Transverse colon (tissue), 4 donors: ENCODE results near the gene DDRGK1. TPM values are rescaled to one million over a fixed set of nuclear protein-coding genes. Genes with fewer than 3 reads are reported as not detected.

Source experiments
- DNase-seq: peaks from one replicate; pipeline ENCODE4 v3.0.0-alpha.2; 2019
- H3K27ac ChIP-seq, 4 donors: fragments of 200-600 bp; sonication (generic); 2 replicates each; pipeline ENCODE4 v1.5.1; 2016 to 2018; ENCODE audit warnings: inconsistent platforms in 4 of 4
- H3K27me3 ChIP-seq: fragments of 200-600 bp; sonication (generic); 2 replicates; pipeline ENCODE4 v1.5.1; 2017; ENCODE audit warnings: inconsistent platforms
- H3K36me3 ChIP-seq, 4 donors: fragments of 200-600 bp; sonication (generic); 2 replicates each; pipeline ENCODE4 v1.5.1; 2017 to 2019; ENCODE audit warnings: inconsistent platforms in 4 of 4
- H3K4me1 ChIP-seq, 4 donors: fragments of 200-600 bp; sonication (generic); 2 replicates each; pipeline ENCODE4 v1.5.1; 2017 to 2020; ENCODE audit warnings: inconsistent platforms in 4 of 4
- H3K4me3 ChIP-seq, 4 donors: fragments of 200-600 bp; sonication (generic); 1 replicate in 1 of 4; 2 replicates in 3 of 4; pipeline versions ENCODE4 v1.5.1 to v1.6.1; 2017 to 2019; ENCODE audit warnings: inconsistent platforms in 4 of 4
- H3K9me3 ChIP-seq, 2 donors: fragments of 200-600 bp; sonication (generic); 2 replicates each; pipeline ENCODE4 v1.5.1; 2017 to 2019; ENCODE audit warnings: inconsistent platforms in 2 of 2
- CTCF ChIP-seq, 5 experiments: fragments of 200-600 bp in 3 of 5; fragments of 450-650 bp in 2 of 5; sonication (generic) in 3 of 5; IDR thresholded peaks; 1 replicate in 2 of 5; 2 replicates in 3 of 5; pipeline ENCODE4 v1.5.1; 2016 to 2017; ENCODE audit warnings: antibody characterized with exemption in 5 of 5, inconsistent platforms in 3 of 5, mild to moderate bottlenecking in 2 of 5, moderate library complexity in 1 of 5
- EP300 ChIP-seq: sonication (generic); formaldehyde crosslinking; IDR thresholded peaks from one replicate; pipeline ENCODE4 v1.6.1; 2017; ENCODE audit warnings: antibody characterized with exemption, low read depth
- POLR2A ChIP-seq: fragments of 450-650 bp; IDR thresholded peaks from one replicate; pipeline ENCODE4 v1.6.1; 2016; ENCODE audit warnings: antibody characterized with exemption, mild to moderate bottlenecking, moderate library complexity
- POLR2AphosphoS5 ChIP-seq, 3 donors: sonication (generic); formaldehyde crosslinking; IDR thresholded peaks; one replicate each; pipeline ENCODE4 v1.6.1; 2016; ENCODE audit warnings: antibody characterized with exemption in 3 of 3
- WGBS, 2 donors: methylation state at CpG; one replicate each; pipeline ENCODE4 v1.1.5; 2018; ENCODE audit warnings: low coverage in 1 of 2; 5-methylcytosine and 5-hydroxymethylcytosine counted together
- in situ Hi-C, 4 donors: fragments of 200-750 bp; cut with MboI; loops; one replicate each; pipeline versions ENCODE4 v1.15.0 to v1.15.1; 2017; ENCODE audit warnings: low sequenced_read_pairs in 3 of 4, low pct_ligation_motif_present in 1 of 4, low pct_unique_long_range_greater_than_20kb in 1 of 4
- intact Hi-C: fragments of 100-400 bp; cut with DNase I; formaldehyde crosslinking; loops from one replicate; pipeline ENCODE4 v1.15.1; 2023; ENCODE audit warnings: low total_unique reads
- total RNA-seq, 4 donors: library from RNA; depleted of rRNA; stranded (reverse); fragments of >200 nt; gene quantifications; one replicate each; pipeline ENCODE4 v1.1.0, GENCODE V29; 2016

The DDRGK1 gene
- total RNA-seq, 4 donors from 2014 or later, result 47.0 to 85.6 (median 80.4) TPM

GRCh38 chr20:3165473-3166337 is 38.8 kb downstream of the DDRGK1 start:
- no peak for TF ChIP-seq POLR2A
- no peak for TF ChIP-seq POLR2AphosphoS5 (IDR thresholded peaks at IDR 0.05)
- no peak for TF ChIP-seq CTCF (IDR thresholded peaks at IDR 0.05)
- TF ChIP-seq EP300, result no peak
- H3K9me3 ChIP-seq, result no peaks in the 10 kb centered on the region
- DNase-seq, result peak; percentile 59
- peak overlapping the region in 1 of 4 donors; percentile 34 for H3K27ac ChIP-seq
- WGBS, 2 donors, result 70% methylated on average over 42 of the region's 45 CpGs; no CpG with 5 or more reads in 1 of the 2 donors
- H3K36me3 ChIP-seq, result no peaks in the 10 kb centered on the region
- peaks cover 17% of the 10 kb centered on the region for H3K27me3 ChIP-seq
- in situ Hi-C loops (no loop called here), intact Hi-C loops (no loop called here)
- H3K4me3 ChIP-seq, result no peak overlapping the region
- H3K4me1 ChIP-seq, result peaks cover 0 to 17% (median 3%) of the 10 kb centered on the region in 4 donors

GRCh38 chr20:3164763-3165410 is 39.6 kb downstream of the DDRGK1 start:
- DNase-seq, result no peak

GRCh38 chr20:3164043-3164762 is 40.3 kb downstream of the DDRGK1 start:
- Histone ChIP-seq H3K9me3 (no peaks in the 10 kb centered on the region), H3K27ac (no peak overlapping the region), H3K36me3 (no peaks in the 10 kb centered on the region), H3K4me1 (peaks cover 0 to 17% (median 7%) of the 10 kb centered on the region in 4 donors), H3K4me3 (no peak overlapping the region), H3K27me3 (peaks cover 17% of the 10 kb centered on the region)
- in situ Hi-C loops (no loop called here), intact Hi-C loops (no loop called here)
- TF ChIP-seq POLR2A, result no peak
- no peak for TF ChIP-seq CTCF (IDR thresholded peaks at IDR 0.05)
- no peak for TF ChIP-seq POLR2AphosphoS5 (IDR thresholded peaks at IDR 0.05)
- no peak for TF ChIP-seq EP300
- DNase-seq, result no peak
- 95% methylated on average over 32 of the region's 32 CpGs; no CpG with 5 or more reads in 1 of the 2 donors for WGBS, 2 donors

More at GRCh38 chr20:3164763-3165410, 39.6 kb downstream of the DDRGK1 start:
- Histone ChIP-seq H3K36me3 (no peaks in the 10 kb centered on the region), H3K27ac (no peak overlapping the region), H3K4me1 (peaks cover 0 to 17% (median 6%) of the 10 kb centered on the region in 4 donors), H3K4me3 (no peak overlapping the region), H3K27me3 (peaks cover 17% of the 10 kb centered on the region), H3K9me3 (no peaks in the 10 kb centered on the region)
- in situ Hi-C loops, result no loop called here
- no peak for TF ChIP-seq POLR2A
- no peak for TF ChIP-seq POLR2AphosphoS5 (IDR thresholded peaks at IDR 0.05)
- TF ChIP-seq EP300, result no peak
- TF ChIP-seq CTCF (IDR thresholded peaks at IDR 0.05), result no peak
- 40 to 90% methylated on average over 1 to 40 of the region's 41 CpGs for WGBS, 2 donors
- intact Hi-C loops, result no loop called here
